ENCODE data around the gene WDR27.

WDR27 gene

DNA sequence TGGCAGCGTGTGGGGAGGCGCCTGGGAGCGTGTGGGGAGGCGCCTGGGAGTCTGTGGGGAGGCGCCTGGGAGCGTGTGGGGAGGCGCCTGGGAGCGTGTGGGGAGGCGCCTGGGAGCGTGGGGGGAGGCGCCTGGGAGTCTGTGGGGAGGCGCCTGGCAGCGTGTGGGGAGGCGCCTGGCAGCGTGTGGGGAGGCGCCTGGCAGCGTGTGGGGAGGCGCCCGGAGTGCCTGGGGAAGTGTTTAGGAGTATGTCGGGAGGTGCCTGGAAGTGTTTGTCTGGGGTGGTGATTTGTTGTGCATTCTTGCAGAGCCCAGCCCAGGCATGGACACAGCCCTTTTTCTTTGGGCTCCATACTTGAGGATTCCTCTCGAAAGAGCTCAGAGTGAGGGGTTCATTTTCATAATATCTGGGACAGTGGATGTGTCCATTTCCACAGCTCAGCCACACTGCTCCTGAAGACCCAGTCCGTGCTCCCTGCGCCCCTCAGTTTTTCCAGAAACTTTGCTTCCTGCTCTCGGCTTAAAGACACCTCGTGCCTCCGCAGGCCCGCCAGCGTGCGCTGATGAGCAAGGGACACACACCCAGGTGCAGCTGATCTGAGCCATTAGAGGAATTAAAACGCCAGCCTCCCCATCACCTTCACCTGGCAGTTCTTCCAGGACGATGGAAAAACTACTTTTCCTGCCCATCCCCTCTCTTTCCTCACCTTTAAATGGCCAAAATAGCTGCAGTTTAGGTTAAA, 276.0 kb downstream of the WDR27 start:
- no peak for DNase-seq

DNA sequence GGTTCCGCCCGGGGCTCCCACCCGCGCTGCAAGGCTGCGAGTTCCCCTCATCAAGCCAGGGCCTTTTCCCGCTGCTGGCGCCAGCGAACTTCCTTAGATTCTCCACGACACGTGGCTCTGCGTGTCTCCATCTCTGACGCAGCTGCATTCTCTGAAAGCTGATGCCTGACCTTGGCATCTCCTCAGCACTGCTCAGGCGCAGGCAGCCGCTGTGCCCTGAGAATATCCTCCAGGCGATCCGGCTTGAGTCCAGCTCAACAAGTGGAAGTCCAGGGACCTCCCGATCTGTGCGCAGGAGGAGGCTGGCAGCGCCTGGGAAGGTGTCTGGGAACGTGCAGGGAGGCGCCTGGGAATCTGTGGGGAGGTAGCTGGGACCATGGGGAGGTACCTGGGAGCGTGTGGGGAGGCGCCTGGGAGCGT, 277.0 kb downstream of the WDR27 start:
- DNase-seq: no peak

DNA sequence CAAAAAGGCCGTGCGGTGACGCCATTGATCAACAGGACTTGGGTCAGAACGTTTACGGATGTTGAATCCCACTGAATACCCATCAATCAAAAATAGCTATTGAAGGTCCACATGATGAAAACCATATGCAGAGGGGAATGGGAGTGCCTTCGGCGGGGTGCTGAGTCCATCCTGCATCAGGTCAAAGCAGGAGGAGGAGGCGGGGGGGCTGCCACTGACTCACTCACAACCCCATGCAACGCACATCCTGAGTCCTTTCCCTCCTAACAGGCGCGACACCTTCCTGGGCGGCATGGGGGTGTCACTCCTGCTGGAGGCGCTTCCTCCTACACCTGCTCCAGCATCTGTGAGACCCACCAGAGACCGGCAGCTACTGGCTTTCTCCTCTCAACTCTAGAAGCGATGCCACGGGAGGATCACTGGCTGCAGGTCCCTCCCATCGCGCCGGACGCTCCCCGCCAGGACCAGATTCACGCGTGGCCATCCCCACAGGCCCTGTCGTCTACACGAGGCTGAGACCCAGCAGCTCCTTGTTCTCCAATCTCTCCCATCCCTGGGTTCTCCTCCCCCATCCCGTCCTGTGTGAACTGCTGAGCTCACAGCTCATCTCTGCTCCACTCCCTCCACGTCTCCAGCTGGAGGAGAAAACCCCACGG, 277.6 kb downstream of the WDR27 start:
- DNase-seq: no peak

DNA sequence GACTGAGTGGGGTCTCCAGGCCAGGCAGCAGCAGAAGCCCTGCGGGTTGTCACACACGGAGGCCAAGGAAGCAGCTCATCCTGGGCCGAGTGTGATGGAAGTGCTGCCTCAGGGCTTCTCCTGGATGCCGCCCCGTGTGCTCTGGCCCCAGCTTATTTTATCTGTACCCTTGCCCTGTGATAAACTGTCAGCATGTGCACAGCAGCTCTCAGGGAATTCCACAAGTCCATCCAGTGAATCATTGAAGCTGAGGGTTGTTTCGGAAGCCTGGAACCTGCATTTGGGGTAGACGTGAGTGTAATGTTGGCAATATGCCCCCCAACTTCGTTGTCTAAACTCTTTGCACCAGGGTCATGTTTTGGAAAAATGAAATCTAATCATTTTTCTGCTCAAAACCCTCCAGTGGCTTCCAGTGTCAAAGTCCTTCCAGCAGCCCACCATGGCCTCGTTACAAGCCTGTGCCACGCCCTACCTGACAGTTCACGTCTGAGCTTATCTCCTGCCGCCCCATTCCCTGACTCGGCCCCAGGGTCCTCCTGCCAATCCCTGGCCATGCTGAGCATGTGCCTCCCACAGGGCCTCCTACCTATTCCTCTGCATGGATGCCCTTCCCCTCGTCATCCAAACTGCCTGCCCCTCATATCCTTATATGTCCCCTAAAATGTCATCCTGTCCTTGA, 280.1 kb downstream of the WDR27 start:
- no peak for DNase-seq

DNA sequence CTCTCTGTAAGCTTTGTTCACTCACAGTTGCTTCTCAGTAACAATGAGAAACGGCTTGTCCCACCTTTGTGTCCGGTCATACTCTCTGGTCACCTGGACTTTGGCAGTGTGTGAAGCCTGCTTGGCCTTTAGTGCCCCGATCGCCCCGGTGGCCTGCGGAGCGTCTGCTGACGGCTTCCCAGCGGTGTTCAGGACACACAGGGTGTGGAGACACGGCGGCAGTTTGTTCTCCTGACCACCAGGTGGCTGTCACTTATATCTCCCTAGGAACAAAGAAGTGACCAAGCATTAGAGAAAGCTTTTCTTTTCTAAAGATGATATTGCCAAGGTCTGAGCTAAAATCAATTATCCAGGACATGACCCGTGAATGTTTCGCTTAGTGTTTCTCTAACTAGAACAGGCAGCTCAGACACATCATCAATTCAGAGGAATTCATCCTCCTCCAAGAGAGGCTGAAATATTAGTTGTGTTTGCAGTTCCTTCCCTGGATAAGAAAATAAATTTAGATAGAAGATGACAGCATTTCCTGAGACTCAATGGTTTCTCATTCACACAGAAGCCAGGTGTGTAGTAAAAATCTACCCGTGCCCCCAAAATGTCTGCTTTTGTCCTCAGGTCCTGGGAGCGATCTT, 280.8 kb downstream of the WDR27 start:
- no peak for DNase-seq

DNA sequence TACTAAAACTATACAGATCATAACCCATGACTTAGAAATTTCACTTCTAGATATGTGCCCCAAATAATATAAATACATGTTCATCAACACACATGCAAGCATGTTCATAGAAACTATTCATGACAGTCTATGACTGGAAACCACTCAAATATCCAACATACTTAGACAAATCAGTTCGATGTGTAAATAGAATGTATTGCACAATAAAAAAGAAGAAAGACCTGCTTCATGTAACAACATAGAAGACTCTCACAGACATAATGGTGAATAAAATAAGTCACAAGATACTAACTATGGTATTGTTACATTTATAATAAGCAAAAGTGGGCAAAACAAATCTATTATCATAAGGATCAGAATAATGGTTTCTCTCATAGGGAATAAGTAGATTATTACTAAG, 284.7 kb downstream of the WDR27 start:
- DNase-seq: no peak

DNA sequence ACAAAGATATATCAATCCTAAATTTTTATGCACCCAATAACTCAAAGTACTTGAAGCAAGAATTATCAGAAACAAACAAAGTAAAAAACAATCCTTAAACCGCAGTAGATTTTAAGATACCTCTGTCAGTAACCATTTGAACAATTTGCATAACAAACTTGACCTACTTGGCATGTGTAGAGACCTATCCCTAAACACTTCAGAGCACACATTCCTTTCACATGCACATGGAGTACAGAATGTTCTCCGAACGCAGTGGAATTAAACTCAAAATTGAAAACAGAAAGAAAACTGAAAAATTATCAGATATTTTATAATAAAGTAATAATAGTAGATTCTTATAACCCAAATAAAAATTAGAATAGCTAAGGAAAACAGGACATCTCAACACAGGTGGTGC, 285.6 kb downstream of the WDR27 start:
- no peak for DNase-seq

DNA sequence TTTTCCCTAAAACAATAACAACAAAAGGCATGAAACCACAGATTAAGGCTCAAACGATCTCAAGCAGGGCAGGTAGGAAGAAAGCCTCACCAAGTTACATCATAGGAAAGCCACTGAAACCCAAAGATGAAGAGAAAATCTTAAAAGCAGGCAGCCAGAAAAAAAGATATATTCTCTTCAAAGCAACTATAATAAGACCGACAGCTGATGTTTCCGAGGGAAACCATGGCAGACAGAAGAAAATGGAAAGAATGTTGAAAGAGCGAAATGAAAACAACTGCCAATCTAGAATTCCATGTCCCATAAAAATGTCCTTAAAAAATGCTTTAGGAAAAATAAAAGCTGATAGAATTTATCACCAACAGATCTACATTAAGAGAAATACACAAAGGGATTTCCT, 286.6 kb downstream of the WDR27 start:
- no peak for DNase-seq

DNA sequence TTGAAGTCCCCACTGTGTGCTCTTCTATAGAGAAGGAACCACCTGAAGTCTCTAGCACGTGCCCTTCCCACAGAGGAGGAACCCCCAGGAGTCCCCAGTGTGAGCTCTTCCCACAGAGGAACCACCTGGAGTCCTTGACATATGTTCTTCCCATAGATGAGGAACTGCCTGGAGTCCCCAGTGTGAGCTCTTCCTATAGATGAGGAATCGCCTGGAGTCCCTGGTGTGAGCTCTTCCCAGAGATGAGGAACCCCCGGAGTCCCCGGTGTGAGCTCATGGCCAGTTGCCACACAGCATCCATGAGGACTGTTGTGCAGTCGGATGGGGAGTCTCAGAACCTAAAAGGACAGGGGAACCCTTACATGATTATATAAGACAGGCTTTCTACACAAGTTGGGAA, 290.1 kb downstream of the WDR27 start:
- no peak for DNase-seq

DNA sequence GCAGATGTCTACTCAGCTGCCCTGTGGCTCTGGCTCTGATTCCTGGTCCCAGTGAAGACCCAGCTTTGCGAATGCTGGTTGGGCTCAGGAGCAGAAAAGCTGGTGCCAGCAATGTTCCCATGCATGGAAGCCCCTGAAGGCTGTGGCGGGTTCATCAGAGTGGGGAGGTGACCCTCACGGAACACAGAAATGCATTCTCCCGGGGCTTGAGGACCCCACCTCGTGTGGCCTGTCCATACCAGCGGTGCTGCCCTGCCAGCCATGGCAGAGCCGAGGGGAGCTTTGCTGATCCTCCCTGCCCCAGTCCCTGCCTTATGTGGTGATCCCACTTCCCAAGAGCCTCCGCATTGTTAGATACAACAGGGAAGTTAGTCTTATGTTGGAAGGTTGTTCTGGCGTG, 290.5 kb downstream of the WDR27 start:
- DNase-seq: no peak

DNA sequence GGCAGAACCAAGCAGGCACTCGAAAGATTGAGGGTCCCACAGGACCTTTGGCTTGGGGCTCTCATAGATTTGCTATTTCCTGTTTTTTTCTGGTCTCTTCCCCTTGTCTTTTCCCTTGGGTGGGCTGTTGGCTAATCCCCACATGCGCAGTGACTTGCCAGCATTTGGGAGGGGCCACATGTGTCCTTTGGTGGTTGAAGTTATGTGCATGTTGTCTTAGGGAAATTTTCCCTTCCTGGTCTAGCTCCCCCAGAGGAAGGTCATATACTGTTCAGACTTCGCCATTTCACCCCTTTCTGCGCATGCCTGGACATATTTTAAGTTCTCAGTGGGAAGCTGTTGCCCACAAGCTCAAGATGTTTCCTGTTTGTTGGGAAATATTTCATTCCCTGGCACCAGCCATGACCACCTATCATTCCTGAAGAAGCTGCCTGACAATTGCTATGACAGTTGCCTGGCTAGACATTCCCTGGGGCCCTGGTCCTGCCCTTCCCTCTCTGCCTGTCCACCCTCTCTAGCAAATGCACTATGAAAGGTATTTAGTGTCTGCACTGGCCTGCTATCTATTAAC, 292.0 kb downstream of the WDR27 start:
- peak; percentile 26 for DNase-seq

DNA sequence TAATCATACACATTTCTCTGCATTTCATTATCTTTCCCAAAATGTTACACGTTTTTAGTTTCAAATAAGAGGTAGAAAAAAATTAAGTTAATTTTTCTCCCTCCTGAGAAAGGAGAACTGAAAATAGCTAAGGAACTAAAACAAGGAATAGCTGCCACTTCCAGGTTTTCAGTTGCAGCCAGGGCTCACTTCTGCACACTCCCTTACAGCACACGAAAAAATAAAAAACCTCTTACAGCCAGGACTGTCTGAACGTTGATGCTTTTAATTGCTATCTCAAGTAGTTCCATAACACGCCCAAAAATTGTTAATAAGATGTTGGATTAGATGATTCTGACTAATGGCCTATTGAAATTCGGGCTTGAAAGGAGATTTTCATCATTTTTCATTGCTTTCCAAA, 294.5 kb downstream of the WDR27 start:
- DNase-seq: no peak

Measured in right forelimb (tissue), 1 donor.